Keratinocyte (primary cell): Measurements from ENCODE around the gene PLEKHF1. TPM values are rescaled to one million over a fixed set of nuclear protein-coding genes. Genes with fewer than 3 reads are reported as not detected.
A peak's percentile ranks its signal among the peaks of the same experiment; 100 is the strongest.

Experiments used
- DNase-seq: peaks from one replicate; pipeline ENCODE4 v3.0.0-alpha.2; 2011; ENCODE audit warnings: low read depth, missing footprints, low spot score
- FAIRE-seq: peaks from 2 replicates; lab custom pipeline; 2011; peaks lifted over from hg19 to GRCh38; lab: Jason Lieb, UNC
- H2AFZ ChIP-seq: 2 replicates; pipeline ENCODE4 v1.6.0; 2012; ENCODE audit warnings: low read length, control low read depth, inconsistent platforms; ENCODE audit not compliant: control insufficient read depth
- H3K27ac ChIP-seq: 2 replicates; pipeline ENCODE4 v1.5.1; 2011; ENCODE audit warnings: low read length; ENCODE audit not compliant: control insufficient read depth, insufficient read depth
- H3K27me3 ChIP-seq: 3 replicates; pipeline ENCODE4 v1.6.0; 2011; ENCODE audit warnings: low read length; ENCODE audit not compliant: control insufficient read depth, insufficient read depth; ENCODE audit errors: extremely low read depth
- H3K36me3 ChIP-seq, 2 experiments: 2 replicates in 1 of 2; 3 replicates in 1 of 2; pipeline ENCODE4 v1.5.1; 2011; ENCODE audit warnings: low read length in 2 of 2, mild to moderate bottlenecking in 1 of 2; ENCODE audit not compliant: control insufficient read depth in 2 of 2, insufficient read depth in 2 of 2; ENCODE audit errors: extremely low read depth in 1 of 2
- H3K4me1 ChIP-seq: 3 replicates; pipeline ENCODE4 v1.5.1; 2011; ENCODE audit warnings: low read length; ENCODE audit not compliant: control insufficient read depth, insufficient read depth; ENCODE audit errors: extremely low read depth
- H3K4me2 ChIP-seq: 3 replicates; pipeline ENCODE4 v1.6.0; 2011; ENCODE audit warnings: low read depth, low read length; ENCODE audit not compliant: control insufficient read depth, insufficient read depth; ENCODE audit errors: extremely low read depth
- H3K4me3 ChIP-seq, 3 experiments: fragments of 200-600 bp in 1 of 3; sonication (generic) in 1 of 3; 2 replicates in 2 of 3; 3 replicates in 1 of 3; pipeline ENCODE4 v1.5.1; 2011 to 2016; ENCODE audit warnings: low read length in 3 of 3, mild to moderate bottlenecking in 3 of 3, control low read depth in 2 of 3, inconsistent platforms in 1 of 3, low read depth in 1 of 3, mixed read lengths in 1 of 3, mixed run types in 1 of 3, moderate library complexity in 1 of 3; ENCODE audit not compliant: control insufficient read depth in 2 of 3, insufficient read depth in 2 of 3; ENCODE audit errors: extremely low read depth in 1 of 3
- H3K79me2 ChIP-seq: 2 replicates; pipeline ENCODE4 v1.6.0; 2012; ENCODE audit warnings: low read length; ENCODE audit not compliant: control insufficient read depth, insufficient read depth
- H3K9ac ChIP-seq: 3 replicates; pipeline ENCODE4 v1.6.0; 2011; ENCODE audit warnings: low read length; ENCODE audit not compliant: control insufficient read depth, insufficient read depth; ENCODE audit errors: extremely low read depth
- H3K9me1 ChIP-seq: 3 replicates; pipeline ENCODE4 v1.6.0; 2011; ENCODE audit warnings: low read length; ENCODE audit not compliant: control insufficient read depth, insufficient read depth; ENCODE audit errors: extremely low read depth
- H3K9me3 ChIP-seq: 2 replicates; pipeline ENCODE4 v1.5.1; 2012; ENCODE audit warnings: low read depth, low read length; ENCODE audit not compliant: control insufficient read depth
- H4K20me1 ChIP-seq: 3 replicates; pipeline ENCODE4 v1.6.0; 2011; ENCODE audit warnings: low read length; ENCODE audit not compliant: control insufficient read depth, insufficient read depth; ENCODE audit errors: extremely low read depth
- EZH2 ChIP-seq: IDR thresholded peaks from one replicate; pipeline ENCODE4 v1.6.1; 2012; ENCODE audit warnings: inconsistent platforms, mild to moderate bottlenecking, low read length, moderate library complexity
- dilution Hi-C: fragments of 300-500 bp; cut with MboI; formaldehyde crosslinking; loops from one replicate; pipeline ENCODE4 v1.7.0; 2020; ENCODE audit warnings: low sequenced_read_pairs; ENCODE audit not compliant: extremely low pct_ligation_motif_present
- polyA plus RNA-seq, 5 experiments: library from polyadenylated mRNA; depleted of rRNA in 3 of 5; stranded (reverse) in 3 of 5; stranded (forward) in 1 of 5; unstranded in 1 of 5; fragments of >200 nt; gene quantifications; 1 replicate in 1 of 5; 2 replicates in 3 of 5; 3 replicates in 1 of 5; pipeline versions ENCODE4 v1.2.1 to v1.2.3, GENCODE V29; 2011 to 2012; ENCODE audit warnings: missing spikeins in 2 of 5, low read depth in 1 of 5, low replicate concordance in 1 of 5
- TF ChIP-seq, protein P1 (sequence below), 3 experiments: IDR thresholded peaks in 1 of 3; conservative IDR thresholded peaks in 1 of 3; optimal IDR thresholded peaks in 1 of 3; 2 replicates in 2 of 3; 3 replicates in 1 of 3; pipeline versions ENCODE3 to v1.5.1; 2011; ENCODE audit warnings: low read length in 3 of 3, mild to moderate bottlenecking in 3 of 3, moderate library complexity in 2 of 3, control low read depth in 1 of 3, inconsistent platforms in 1 of 3; ENCODE audit not compliant: insufficient read depth in 2 of 3; ENCODE audit errors: extremely low read depth in 1 of 3

The PLEKHF1 gene
- polyA plus RNA-seq, 1 donor (not counting 4 experiments of a cell fraction or from before 2014, with no cell fraction given): 9.4 TPM

GRCh38 chr19:29666578-29667386 lies 1.5 kb downstream of the PLEKHF1 start:
- peaks cover 8% of the 10 kb centered on the region for H4K20me1 ChIP-seq
- no peaks in the 10 kb centered on the region for H3K27me3 ChIP-seq
- peaks cover 66% of the 10 kb centered on the region for H3K4me1 ChIP-seq
- FAIRE-seq (peak; percentile 58), DNase-seq (no peak)
- H3K79me2 ChIP-seq: peaks cover 58% of the 10 kb centered on the region
- H3K9me3 ChIP-seq: no peaks in the 10 kb centered on the region
- H3K9ac ChIP-seq: peak overlapping the region; percentile 85
- H3K4me2 ChIP-seq: peak overlapping the region; percentile 92
- peaks cover 3% of the 10 kb centered on the region for H3K9me1 ChIP-seq
- peaks cover 3 to 4% of the 10 kb centered on the region in 2 experiments for H3K36me3 ChIP-seq
- H3K4me3 ChIP-seq: peak overlapping the region; percentile 69 to 90 (median 77)
- peak overlapping the region; percentile 94 for H3K27ac ChIP-seq
- TF ChIP-seq EZH2: no peak
- TF ChIP-seq, protein P1, sequence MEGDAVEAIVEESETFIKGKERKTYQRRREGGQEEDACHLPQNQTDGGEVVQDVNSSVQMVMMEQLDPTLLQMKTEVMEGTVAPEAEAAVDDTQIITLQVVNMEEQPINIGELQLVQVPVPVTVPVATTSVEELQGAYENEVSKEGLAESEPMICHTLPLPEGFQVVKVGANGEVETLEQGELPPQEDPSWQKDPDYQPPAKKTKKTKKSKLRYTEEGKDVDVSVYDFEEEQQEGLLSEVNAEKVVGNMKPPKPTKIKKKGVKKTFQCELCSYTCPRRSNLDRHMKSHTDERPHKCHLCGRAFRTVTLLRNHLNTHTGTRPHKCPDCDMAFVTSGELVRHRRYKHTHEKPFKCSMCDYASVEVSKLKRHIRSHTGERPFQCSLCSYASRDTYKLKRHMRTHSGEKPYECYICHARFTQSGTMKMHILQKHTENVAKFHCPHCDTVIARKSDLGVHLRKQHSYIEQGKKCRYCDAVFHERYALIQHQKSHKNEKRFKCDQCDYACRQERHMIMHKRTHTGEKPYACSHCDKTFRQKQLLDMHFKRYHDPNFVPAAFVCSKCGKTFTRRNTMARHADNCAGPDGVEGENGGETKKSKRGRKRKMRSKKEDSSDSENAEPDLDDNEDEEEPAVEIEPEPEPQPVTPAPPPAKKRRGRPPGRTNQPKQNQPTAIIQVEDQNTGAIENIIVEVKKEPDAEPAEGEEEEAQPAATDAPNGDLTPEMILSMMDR (optimal IDR thresholded peaks at IDR 0.05 in 1 of 3, IDR thresholded peaks at IDR 0.05 in 1 of 3, conservative IDR thresholded peaks at IDR 0.05 in 1 of 3; ENCODE audit: extremely low read depth in 1 of 3, insufficient read depth in 2 of 3, low read length in 3 of 3): no peak
- no peak overlapping the region for H2AFZ ChIP-seq
- dilution Hi-C loops: no loop called here

- DNase-seq (no peak), FAIRE-seq (no peak)
- Histone ChIP-seq H3K79me2 (peaks cover 64% of the 10 kb centered on the region), H3K9ac (no peak overlapping the region), H3K4me2 (peak overlapping the region; percentile 92), H3K4me1 (peaks cover 65% of the 10 kb centered on the region), H4K20me1 (peaks cover 14% of the 10 kb centered on the region), H3K9me3 (no peaks in the 10 kb centered on the region), H3K27ac (no peak overlapping the region), H2AFZ (no peak overlapping the region), H3K9me1 (peaks cover 7% of the 10 kb centered on the region), H3K36me3 (peaks cover 3 to 9% of the 10 kb centered on the region in 2 experiments), H3K27me3 (no peaks in the 10 kb centered on the region), H3K4me3 (peak overlapping the region in 2 of 3 experiments; percentile 77 to 90)
- TF ChIP-seq, protein P1 (optimal IDR thresholded peaks at IDR 0.05 in 1 of 3, IDR thresholded peaks at IDR 0.05 in 1 of 3, conservative IDR thresholded peaks at IDR 0.05 in 1 of 3; ENCODE audit: extremely low read depth in 1 of 3, insufficient read depth in 2 of 3, low read length in 3 of 3): no peak
- no peak for TF ChIP-seq EZH2
- dilution Hi-C loops: no loop called here
These were observed 2.1 kb downstream of the PLEKHF1 start for GRCh38 chr19:29667387-29667783.
